AG04450 (cell line): ENCODE results near the gene MMP28. TPM values are rescaled to one million over a fixed set of nuclear protein-coding genes. Genes with fewer than 3 reads are reported as not detected.
"Not testable (repeated sequence)": the region's sequence is repeated elsewhere in the genome, so short reads cannot be mapped to it uniquely, and the experiment has no call there.

Experiments used
- CTCF ChIA-PET: fragments of 300-600, 350-600 bp; formaldehyde crosslinking; extraction: SDS; loops from one replicate; lab custom pipeline; 2022; ENCODE audit warnings: antibody characterized with exemption, inconsistent platforms; lab: Charles Lee
- POLR2A ChIA-PET: fragments of 350-600 bp; formaldehyde crosslinking; extraction: SDS; loops from one replicate; lab custom pipeline; 2021; ENCODE audit warnings: antibody characterized with exemption, inconsistent platforms; lab: Yijun Ruan, JAX
- DNase-seq: peaks from one replicate; pipeline ENCODE4 v3.0.0-alpha.2; 2011; ENCODE audit warnings: low read depth, low spot score
- H3K27ac ChIP-seq: one replicate; pipeline ENCODE4 v1.5.1; 2012; ENCODE audit warnings: low read depth, low read length, control low read depth
- H3K27me3 ChIP-seq: one replicate; pipeline ENCODE4 v1.6.0; 2012; ENCODE audit warnings: low read length; ENCODE audit not compliant: control insufficient read depth, insufficient read depth
- H3K4me3 ChIP-seq: 2 replicates; pipeline ENCODE4 v1.5.1; 2011; ENCODE audit warnings: mild to moderate bottlenecking, low read depth, low read length, control low read depth
- H3K9me3 ChIP-seq: 2 replicates; pipeline ENCODE4 v1.5.1; 2012; ENCODE audit warnings: low read length; ENCODE audit not compliant: control insufficient read depth, insufficient read depth
- CTCF ChIP-seq: IDR thresholded peaks from 2 replicates; pipeline ENCODE4 v1.5.1; 2011; ENCODE audit warnings: low read depth, low read length, control low read depth, inconsistent platforms
- polyA plus RNA-seq: library from polyadenylated mRNA; depleted of rRNA; stranded (reverse); fragments of >200 nt; gene quantifications from 2 replicates; pipeline ENCODE4 v1.2.3, GENCODE V29; 2011

The MMP28 gene
- polyA plus RNA-seq, 1 experiment = 0.17 TPM

- H3K4me3 ChIP-seq = no peak within 1 kb of the TSS
- CTCF ChIA-PET = interaction anchor here (1.0 to 1.9 kb wide), 2 partner anchors 10 to 140 kb away, joined by 4 to 5 read pairs; no protein-coding TSS in a partner anchor
- no peak for DNase-seq
- no peaks in the 10 kb centered on the region; the same call in 1 of the 2 replicates for H3K9me3 ChIP-seq
- H3K27me3 ChIP-seq = peaks cover 40% of the 10 kb centered on the region
- POLR2A ChIA-PET = no interaction called here
- no peak for TF ChIP-seq CTCF
- no peak within 1 kb of the TSS for H3K27ac ChIP-seq
Observed at GRCh38 chr17:35752945-35753764, 42.3 kb downstream of the MMP28 start, which contains the start of gene GAS2L2. Gene GAS2L2, minus strand, starts transcription at chr17:35753239. Its CDS starts 389 bp downstream, at chr17:35752850.

DNA sequence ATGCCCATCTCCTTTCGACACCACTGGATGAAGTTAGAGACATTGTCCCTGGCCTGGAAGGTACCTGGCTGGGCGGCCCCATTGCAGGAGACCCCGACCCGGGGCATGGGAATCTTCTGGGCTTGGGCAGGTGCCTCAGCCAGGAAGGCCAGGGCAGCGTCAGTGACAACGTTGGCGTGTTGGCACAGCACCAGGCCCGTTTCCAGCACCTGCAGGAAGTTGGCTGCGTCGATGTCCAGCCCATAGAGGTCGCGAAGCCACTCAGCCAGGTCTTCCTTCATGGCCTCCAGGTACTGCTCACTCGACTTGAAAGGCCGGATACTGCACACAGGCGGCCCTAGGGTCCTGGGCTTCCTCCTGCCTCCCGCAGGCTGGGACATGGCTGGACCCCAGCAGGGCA, 43.0 kb downstream of the MMP28 start:
- DNase-seq = no peak
- ChIA-PET CTCF (interaction anchor here (1.9 kb wide), 1 partner anchor 139 kb away, joined by 5 read pairs; no protein-coding TSS in a partner anchor), POLR2A (no interaction called here)
- Histone ChIP-seq H3K9me3 (no peaks in the 10 kb centered on the region; the same call in 1 of the 2 replicates), H3K27me3 (peaks cover 39% of the 10 kb centered on the region), H3K27ac (no peak overlapping the region), H3K4me3 (no peak overlapping the region)
- TF ChIP-seq CTCF = no peak

GRCh38 chr17:35751541-35751940, 43.9 kb downstream of the MMP28 start:
- CTCF ChIA-PET = interaction anchor here (2.4 to 9.3 kb wide), 2 partner anchors 12 to 136 kb away, joined by 15 to 357 read pairs; no protein-coding TSS in a partner anchor
- H3K27ac ChIP-seq, H3K4me3 ChIP-seq, DNase-seq, POLR2A ChIA-PET, H3K9me3 ChIP-seq: not testable (repeated sequence)
- H3K27me3 ChIP-seq = peaks cover 36% of the 10 kb centered on the region

GRCh38 chr17:35750526-35751395, 44.7 kb downstream of the MMP28 start:
- POLR2A ChIA-PET = interaction anchor here (1.3 kb wide), 1 partner anchor 58 kb away, joined by 3 read pairs; the partner anchor contains the start of gene TAF15
- CTCF ChIA-PET = interaction anchor here (0.5 to 9.3 kb wide), 6 partner anchors 13 to 219 kb away, joined by 6 to 357 read pairs (median 12); no protein-coding TSS in a partner anchor
- no peak for DNase-seq
- H3K9me3 ChIP-seq = no peaks in the 10 kb centered on the region; the same call in 1 of the 2 replicates
- H3K4me3 ChIP-seq = no peak overlapping the region
- no peak overlapping the region for H3K27ac ChIP-seq
- no peak for TF ChIP-seq CTCF
- H3K27me3 ChIP-seq = peaks cover 35% of the 10 kb centered on the region
